Spleen (tissue), 7 donors: Measurements from ENCODE around the gene G3BP2.

ENCODE experiments used
- POLR2A ChIP-seq, 3 donors: fragments of 450-650 bp; IDR thresholded peaks; one replicate each; pipeline ENCODE4 v1.5.1; 2017; ENCODE audit warnings: antibody characterized with exemption in 3 of 3, mild to moderate bottlenecking in 1 of 3
- POLR2AphosphoS5 ChIP-seq, 3 donors: sonication (generic); formaldehyde crosslinking; IDR thresholded peaks; one replicate each; pipeline ENCODE4 v1.5.1; 2017; ENCODE audit warnings: antibody characterized with exemption in 3 of 3
- TF ChIP-seq, protein P1 (sequence below), 11 experiments: fragments of 200-600 bp in 7 of 11; fragments of 450-650 bp in 4 of 11; sonication (generic) in 4 of 11; IDR thresholded peaks in 8 of 11; conservative IDR thresholded peaks in 3 of 11; 1 replicate in 7 of 11; 2 replicates in 4 of 11; pipeline versions ENCODE4 v1.4.0 to v1.8.0; 2016 to 2021; ENCODE audit warnings: antibody characterized with exemption in 11 of 11, inconsistent platforms in 4 of 11, mild to moderate bottlenecking in 1 of 11
- donor health status: DM: no; HTN: no; CAD: no; lungs with moderate emphysema.
- donor health status: DM: no; HTN: no; CAD: no.
- donor health status: DM: no; HTN: no; CAD: no.

DNA sequence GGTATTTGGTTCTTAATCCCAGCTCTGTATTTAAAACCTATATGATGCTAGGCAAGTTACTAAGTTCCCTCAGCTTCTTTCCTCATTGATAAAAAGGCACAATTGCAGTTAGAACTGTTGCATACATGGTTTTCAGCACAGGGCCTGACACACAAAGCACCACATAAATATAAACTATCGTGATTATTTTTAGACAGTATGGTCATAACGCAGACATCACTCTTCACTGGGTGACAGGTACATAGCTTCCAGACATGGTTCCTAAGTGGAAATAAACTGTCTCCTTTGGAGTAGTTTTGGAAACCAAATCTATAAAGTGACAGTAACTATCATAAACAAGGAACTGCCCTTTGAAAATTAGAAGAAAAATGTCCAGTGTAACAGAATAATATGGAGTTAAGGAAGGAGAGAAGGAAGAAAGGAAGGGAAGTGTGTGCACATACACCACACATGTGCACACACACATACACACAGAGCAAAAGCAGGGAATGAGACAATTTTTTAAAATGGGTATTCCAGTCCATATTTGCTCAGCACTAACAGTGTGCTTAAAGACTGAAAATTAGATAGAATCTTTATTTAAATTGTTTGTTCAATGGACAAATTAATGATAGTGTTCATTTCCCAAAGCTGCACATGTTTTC, 12.5 kb upstream of the G3BP2 start:
- TF ChIP-seq, protein P1, sequence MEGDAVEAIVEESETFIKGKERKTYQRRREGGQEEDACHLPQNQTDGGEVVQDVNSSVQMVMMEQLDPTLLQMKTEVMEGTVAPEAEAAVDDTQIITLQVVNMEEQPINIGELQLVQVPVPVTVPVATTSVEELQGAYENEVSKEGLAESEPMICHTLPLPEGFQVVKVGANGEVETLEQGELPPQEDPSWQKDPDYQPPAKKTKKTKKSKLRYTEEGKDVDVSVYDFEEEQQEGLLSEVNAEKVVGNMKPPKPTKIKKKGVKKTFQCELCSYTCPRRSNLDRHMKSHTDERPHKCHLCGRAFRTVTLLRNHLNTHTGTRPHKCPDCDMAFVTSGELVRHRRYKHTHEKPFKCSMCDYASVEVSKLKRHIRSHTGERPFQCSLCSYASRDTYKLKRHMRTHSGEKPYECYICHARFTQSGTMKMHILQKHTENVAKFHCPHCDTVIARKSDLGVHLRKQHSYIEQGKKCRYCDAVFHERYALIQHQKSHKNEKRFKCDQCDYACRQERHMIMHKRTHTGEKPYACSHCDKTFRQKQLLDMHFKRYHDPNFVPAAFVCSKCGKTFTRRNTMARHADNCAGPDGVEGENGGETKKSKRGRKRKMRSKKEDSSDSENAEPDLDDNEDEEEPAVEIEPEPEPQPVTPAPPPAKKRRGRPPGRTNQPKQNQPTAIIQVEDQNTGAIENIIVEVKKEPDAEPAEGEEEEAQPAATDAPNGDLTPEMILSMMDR (IDR thresholded peaks at IDR 0.05 in 8 of 11, conservative IDR thresholded peaks at IDR 0.05 in 3 of 11), result no peak
- TF ChIP-seq POLR2A (IDR thresholded peaks at IDR 0.05) (no peak), POLR2AphosphoS5 (IDR thresholded peaks at IDR 0.05) (no peak)
